Erythroblast (primary cell): ENCODE data around the gene ZSCAN2.

Source experiments
- GATA1 ChIP-seq: IDR thresholded peaks from 2 replicates; pipeline ENCODE4 v1.6.1; 2011; ENCODE audit warnings: low read depth, mild to moderate bottlenecking, control low read depth, low read length, moderate library complexity
- POLR2A ChIP-seq: IDR thresholded peaks from 2 replicates; pipeline ENCODE4 v1.6.1; 2011; ENCODE audit warnings: mild to moderate bottlenecking, low read length

DNA sequence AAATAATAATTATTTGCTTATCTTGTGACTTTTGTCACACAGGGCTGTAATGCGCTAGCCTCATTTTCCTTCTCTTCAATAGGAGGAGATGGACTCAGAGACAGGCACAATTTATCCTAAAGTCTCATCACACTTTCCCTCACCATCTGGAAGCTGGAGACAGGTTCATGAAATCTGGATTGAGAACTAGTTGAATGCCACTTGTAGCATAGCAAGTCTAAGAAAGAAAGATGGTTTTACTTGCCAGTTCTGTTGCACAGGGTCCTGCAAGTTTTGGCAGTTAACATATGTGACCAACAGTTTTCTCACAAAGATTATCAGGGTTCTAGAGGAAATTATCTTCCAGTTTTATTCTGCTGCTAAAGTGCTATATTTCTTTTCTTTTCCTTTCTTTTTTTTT is 9.0 kb upstream of the ZSCAN2 start:
- TF ChIP-seq POLR2A: no peak
- TF ChIP-seq GATA1: no peak
